Stimulated activated CD4-positive, alpha-beta T cell treated with anti-CD3 and anti-CD28 coated beads, TNF-alpha, amount 100 ng/mL, for 24 hours (primary cell): ENCODE measurements around the gene TGFBR3.

Experiments
- DNase-seq, 3 experiments: peaks; one replicate each; pipeline ENCODE4 v3.0.0-alpha.2; 2020; ENCODE audit warnings: low read depth in 3 of 3

The TGFBR3 gene

DNA sequence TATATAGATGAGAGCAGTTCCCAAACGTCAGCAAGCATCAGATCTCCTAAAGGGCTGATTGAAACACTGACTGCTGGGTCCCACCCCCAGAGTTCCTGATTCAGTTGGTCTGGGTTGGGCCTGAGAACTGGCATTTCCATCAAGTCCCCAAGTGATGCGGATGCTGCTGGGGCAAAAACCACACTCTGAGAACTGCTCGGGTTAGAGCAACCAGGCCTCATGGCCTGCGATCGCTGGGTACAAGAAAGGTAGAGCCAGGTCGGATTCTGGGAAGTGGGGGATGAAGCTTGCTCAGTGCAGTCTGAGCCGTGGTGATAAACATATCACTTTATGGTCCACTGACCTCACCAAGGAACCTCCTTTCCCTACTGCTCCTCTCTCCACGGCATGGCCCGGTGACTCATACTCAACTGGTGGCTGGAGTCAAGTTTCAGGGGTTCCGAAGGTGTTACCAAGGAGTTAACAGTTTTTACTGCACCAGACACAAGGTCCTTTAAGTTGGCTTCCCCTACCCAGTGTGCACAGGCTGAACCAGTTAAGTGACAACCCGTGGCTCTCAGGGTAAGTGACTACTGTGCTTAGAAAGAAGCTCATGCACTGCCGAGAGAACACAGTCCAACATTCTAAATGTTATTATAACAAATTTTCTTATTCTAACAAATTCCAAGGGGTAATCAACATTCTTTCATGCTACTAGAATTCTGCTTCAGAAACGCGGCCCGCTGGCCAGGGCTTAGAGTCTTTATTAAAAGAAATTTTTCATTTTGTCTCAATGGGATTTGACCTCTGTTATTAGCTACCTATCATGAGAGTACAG lies 153.5 kb downstream of the TGFBR3 start:
- DNase-seq = no peak

DNA sequence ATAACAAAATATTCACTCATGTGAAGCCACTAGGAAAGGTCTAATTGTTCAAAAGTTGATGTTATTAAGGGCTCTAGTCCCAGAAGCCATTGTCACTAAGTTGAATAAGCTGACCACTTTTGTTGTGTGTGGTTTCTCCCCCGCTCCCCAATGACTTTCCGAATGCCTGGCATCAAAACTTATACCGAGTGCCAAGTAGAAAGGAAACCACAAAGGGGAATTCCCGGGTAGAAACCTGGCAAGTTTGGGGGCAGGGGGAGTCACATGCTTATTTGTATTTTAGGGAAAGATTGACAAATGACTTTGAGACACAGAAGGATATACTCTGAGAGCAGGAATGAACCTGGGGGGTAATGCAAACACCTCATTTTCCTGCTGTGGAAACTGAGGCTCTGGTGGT lies 154.1 kb downstream of the TGFBR3 start:
- peak; percentile 35 to 60 (median 47) for DNase-seq

DNA sequence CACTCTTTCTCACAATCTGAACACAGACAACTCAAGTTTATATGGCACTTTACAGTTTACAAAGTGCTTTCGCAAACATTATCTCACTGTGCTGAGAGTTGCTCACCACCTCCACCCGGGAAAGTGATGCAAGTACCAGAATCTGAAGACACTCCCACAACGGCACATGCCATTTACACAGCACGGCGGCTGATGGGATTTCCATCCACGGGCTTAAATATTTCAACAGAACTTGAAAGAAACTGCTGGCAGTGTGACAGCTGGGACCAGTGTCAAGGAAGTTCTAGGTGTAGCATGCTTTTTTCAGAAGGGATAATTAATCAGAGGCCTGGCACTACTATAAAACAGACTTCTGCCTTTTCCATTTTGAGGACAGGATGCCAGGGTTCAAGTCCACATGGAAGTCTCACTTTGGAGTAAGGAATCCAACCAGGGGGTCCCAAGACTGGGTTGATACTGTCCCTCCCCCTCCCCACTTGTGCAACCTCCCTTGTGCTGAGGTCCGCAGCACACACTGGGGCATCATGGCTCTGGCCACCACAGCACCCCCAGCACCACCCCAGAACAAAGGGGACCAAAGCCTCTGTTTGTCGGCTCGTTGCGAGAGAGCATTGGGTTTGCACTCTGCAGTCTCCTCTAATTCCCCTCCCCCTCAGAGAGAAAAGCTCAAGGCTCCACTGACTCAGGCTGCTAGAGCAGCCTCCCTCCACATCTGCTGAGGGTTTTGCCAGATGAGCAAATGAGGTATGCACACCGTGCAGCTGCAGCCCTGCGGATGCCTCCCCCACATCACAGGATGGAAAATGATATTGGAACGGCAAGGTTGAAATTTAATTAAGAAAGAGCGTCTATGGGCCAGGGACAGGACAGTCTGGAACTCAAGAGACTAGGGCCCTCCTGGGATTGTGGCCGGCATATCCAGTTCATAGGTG lies 154.9 kb downstream of the TGFBR3 start:
- peak in 1 of 3 experiments; percentile 39 for DNase-seq

DNA sequence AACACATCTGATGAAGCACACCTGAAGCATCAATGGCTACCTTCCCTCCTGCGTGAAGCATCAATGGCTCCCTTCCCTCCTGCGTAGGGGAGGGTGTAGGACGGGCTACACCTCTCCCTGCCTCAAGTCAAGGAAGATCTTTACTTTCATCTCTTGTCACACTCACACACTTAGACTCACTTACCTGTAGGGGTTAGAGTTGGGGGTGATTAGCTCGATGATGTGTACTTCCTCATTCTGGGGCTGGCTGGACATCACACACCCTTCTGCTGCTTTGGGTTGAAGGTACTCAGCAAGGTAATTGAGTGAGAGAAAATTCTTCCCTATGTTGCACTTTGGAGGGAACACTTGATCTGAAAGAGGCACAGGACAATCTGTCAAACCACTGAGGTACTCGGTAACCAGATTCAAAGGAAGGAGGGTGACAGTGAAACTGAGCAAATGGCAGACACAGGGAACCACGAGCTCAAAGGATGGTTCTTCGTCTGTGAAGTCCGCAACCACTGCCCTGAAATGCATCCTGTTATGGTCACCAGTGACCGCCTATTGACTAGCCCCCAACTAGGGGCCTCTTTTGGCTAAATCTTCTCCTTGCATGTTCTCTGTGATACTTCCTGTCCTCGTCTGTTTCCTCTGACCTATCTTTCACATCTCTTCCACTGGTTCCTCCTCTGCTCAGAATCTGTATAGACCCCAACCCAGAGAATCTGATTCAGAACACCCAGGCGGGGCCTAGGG lies 156.2 kb downstream of the TGFBR3 start:
- DNase-seq = no peak

DNA sequence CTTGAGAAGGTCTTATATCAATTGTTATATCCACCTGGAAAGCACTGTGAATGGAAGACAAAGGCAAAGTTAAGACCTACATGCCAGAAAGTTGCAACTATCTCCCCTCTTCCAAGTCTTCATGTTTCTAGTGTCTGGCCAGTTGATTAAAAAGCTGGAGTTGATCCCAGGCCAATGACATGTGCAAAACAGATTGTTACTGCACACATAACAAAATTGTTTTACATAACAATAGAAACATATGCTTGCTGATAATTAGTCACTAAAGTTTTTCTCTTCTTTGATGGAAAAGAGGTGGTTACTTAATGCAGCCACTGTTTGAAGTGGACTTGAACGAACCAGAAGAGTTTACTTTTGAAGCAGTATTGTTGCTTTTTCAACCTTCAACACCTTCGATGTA lies 158.2 kb downstream of the TGFBR3 start:
- no peak for DNase-seq

DNA sequence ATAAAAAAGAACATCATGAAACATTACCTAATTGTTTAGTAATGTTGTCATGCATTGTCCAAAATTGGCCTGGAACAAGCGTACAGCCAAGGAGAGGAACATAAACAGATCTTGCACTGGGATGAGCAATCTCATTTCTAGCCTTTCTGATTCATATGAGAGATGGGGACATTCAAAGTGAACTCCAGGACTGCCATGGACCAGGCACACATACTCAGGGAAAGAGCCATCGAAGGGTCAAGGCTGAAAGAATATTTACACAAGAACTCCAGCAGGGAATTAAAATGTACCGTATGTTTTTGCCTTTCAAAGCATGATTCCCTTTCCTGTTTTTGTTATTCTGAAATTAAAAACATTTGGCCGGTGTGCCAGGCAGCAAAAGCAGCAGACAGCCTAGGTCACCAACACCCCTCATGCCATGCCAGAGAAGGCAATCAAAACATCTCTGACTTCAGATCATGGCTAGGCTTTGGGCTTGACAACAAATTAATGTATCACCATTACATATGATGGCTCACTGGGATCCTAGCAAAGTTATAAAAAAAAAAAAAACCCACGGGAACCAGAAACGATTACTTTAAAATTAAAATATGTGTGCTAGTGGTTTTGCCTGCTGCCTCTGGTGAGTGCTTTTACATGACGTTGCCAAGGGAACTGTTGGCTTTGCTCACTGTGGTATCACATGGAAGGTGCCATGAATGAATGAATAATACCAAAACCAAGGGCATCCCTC lies 159.8 kb downstream of the TGFBR3 start:
- DNase-seq = no peak

DNA sequence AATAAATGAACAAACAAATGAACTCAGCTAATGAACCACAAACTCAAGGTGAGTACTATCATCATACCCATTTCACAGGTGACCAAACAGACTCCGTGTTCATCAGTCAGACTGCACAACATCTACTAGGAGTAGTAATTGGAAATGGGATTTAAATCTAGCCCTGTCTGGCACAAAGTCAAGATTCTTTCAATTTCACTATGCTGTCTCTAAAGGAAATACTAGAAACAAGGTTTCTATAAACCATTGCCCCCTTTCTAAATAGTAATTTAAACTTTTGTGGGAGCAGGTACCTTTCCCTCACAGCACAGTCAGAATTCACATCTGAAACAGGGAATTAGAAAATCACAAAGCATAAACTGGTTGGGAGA lies 160.3 kb downstream of the TGFBR3 start:
- no peak for DNase-seq

DNA sequence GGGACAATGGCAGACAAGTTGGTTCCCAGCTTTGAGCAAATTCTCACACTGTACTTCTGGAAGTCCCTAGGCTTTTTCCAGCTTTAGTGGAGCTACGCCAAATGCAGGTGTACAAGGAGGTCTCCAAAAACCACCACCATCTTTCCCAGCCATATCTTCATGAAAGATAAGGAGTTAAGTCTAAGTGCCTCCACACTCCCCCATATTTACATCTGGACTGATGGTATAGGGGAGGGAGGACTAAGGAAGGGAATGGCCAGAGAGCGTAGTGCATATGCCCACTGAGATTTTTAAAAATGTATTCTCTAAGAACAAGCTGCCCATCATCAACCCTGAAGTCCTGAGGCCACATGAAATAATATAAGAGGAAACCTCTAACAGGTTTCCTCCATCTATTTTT lies 161.3 kb downstream of the TGFBR3 start:
- DNase-seq = no peak

DNA sequence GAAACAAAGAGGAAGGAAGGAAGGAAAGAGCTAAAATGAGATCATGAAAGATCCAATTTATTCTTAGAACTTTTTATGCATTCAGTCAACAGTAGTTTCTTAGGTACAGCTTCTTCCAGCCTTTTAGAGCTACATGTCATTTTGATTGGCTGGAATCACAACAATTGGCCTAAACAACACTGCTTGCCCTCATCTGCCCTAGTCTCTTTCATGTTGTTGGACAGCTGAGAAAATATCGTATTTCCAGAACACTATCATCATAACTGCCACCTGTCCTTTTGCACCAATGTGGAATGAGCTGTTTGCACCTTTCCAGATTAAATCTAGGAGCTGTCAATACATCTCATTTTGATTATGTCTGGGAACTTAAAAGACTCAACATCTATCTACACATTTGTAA lies 161.7 kb downstream of the TGFBR3 start:
- DNase-seq = no peak

DNA sequence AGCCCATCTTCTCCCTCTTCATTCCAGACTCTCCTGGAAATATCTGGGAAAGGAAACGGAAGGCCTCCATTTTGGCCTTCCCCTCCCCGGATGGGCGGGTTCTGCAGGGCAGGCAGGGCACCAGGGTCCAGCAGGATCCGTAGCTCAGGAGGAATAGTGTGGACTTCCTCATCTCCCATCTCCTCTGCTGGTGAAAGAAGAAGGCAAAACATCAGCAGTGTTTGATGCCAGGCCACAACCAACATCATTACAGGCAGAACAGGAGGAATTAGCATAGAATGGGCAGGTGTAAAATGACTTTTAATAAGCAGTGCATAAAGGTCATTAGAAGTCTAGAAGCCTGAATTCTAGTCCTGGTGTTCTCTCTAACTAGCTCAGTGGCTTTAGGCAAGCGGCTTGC lies 165.9 kb downstream of the TGFBR3 start:
- DNase-seq = no peak

DNA sequence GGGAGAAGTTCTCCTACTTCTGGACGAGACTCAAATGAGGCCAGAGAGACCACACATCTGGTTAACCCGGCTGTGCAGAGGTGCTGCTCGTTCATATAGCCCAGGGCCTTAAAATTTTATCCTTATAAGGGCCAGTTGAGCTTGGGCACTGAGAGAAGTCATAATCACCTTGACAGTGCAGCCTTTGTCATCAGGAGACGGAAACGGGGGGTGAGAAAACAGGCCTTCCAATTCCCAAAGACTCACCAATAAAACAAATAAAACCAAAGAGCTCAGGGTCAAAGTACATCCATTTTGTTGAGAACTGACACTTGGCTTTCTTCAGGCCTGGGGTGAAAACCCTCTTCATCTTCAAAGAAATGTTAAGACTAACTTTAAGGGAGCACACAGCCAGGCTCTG lies 167.1 kb downstream of the TGFBR3 start:
- DNase-seq = no peak

DNA sequence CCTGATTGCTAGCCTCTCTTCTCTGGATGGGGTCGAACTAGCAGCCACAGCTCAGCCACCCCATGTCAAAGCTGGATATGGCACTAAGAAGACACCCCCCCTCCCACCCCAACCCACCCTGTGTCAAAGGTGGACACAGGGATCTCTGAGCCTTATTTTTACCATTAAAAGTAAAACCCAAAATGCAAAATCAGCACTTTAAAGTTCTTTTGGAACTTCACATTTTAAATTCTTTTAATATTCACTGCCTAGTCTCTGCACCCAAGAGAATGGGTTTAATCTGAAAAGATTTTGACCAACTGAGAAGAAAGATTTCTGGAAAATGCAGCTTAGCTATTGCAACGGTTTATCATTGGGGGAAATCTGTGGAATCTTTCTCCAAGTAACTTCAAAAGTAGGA lies 167.6 kb downstream of the TGFBR3 start:
- no peak for DNase-seq

DNA sequence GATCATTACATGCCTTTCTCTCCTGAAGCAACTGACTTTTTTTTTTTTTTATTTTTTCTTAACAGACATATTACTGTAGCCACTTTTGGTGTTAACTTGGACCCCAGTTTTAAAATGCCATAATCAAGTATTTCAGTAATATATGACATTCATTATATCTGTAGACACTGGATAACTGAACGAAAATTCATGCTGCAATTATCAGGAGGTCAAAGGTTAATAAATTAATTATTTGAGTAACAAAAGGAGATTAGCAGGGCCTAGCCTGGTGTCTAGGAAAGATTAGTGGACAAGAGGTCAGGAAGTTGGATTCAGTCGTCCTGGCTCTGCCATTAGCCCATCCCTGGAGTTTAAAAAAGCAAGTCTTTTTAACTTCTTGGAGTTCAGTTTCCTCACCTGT lies 168.1 kb downstream of the TGFBR3 start:
- no peak for DNase-seq

DNA sequence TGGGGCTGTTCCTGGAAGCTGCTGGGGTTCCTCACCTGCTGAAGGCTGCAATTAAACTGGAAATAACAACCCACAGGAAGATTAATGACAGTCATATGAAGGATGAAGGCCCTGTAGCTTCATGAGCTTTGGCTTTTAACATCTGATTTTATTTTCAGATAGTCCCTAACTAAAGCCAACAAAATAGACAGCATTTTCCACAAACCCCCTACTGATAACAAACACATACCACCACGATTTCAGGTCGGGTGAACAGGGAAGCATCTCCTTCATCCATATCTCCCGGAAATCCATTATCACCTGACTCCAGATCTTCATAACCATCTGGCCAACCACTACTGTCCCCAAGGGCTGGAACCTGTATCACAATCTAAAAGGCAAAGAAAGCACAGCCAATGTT lies 169.6 kb downstream of the TGFBR3 start:
- no peak for DNase-seq

DNA sequence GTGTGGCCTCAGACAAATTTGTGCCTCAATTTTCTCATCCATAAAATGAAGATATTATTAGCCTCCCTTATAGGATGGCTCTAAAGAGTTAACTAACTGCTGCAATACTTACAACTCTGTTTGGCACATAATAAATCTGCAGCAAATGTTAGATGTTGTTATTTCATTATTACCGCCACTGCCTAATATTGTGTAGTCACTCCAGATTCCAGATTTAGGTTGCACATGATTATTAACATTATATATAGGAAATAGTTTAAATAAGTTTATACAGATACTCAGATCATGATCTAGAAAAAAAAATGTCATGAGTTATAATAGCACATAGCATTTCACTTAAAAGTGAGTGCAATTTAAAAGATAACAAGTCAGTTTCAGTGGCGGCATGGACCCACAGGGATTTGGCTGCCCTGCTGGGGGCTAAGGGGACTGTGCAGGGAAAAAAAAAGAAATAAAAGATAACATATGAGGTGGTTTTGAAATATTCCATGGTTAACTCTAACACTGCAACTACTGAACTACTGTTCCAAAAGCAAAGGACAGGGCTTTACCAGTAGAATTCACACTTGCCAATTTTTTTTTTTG lies 170.4 kb downstream of the TGFBR3 start:
- no peak for DNase-seq

DNA sequence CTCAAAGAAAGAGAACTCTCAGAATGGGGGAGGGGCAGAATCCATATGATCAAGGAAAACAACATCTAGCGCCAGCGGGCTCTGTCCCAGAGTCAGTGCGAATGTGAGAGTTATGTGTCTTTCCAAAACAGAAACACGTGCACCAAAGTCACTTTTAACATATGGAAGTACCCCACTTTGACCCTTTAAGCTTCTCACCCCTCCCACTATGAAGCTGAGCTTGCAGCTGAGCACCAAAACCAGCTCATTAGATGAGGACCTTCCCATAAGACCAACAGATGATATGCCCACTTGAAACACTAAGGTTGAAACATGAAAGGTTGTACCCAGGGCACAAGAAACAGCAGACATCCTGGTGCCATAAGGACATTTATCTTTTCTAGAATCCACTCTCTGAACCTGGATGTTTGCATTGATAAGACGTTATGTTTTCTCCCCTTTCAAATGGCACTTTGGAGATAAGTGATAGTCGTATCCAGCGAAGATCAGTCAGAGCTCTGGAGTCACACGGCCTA lies 171.0 kb downstream of the TGFBR3 start:
- no peak for DNase-seq

DNA sequence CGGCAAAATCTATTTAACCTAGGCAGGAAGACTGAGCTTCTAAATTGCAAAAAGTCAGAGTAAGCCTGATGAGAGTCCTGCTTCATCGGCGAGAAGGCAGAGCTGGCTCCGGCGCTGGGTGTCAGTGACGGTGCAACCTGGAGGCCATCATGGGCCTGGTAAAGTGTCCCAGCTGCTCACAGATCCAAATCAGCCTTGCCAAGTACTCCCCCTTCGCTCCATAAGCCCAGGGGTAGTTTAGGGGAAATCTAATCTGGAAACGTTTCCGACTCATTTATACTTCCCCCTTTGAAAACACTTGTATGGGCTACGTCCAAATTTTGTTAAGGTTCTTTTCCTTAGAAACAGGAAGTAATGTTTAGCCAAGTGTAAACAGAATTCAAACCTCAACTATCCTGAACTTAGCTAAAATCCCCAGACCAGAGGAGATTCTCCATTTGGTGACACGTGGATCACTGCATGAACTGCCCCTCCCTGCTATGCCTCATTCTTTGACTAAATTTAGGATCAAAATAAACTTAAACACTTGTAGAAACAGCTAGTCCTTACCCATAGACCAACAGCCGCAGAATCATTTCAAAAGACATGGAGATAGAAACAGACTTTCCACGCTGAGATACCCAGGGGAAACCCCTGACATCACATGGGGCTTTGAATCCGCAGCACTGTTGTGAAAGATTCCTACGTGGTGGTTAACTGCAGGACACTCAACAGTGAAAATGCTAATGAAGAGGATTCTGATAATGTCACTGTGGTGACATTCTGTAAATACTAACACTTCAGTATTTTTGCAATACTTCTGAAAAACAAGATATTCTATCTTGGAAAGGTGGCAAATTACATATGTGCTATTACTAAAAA lies 172.7 kb downstream of the TGFBR3 start:
- DNase-seq = peak in 2 of 3 experiments; percentile 33 to 36

DNA sequence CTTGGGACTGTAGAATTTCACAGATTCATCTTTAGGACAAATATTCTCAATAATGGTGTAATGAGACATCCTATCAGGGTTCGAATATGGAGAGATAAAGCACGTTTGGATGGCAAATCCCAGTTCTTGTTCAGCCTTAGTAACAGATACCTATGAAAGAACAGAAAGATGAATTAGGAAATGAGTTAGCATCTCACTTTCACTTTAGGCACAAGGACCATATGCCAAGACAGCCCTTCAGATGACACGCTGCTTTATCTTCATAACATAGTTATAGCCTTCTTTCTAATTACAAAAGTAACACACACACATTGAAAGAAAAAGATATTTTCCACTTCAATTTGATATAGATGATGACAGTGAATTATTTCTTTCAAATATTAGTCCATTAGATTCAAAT lies 173.6 kb downstream of the TGFBR3 start:
- no peak for DNase-seq

DNA sequence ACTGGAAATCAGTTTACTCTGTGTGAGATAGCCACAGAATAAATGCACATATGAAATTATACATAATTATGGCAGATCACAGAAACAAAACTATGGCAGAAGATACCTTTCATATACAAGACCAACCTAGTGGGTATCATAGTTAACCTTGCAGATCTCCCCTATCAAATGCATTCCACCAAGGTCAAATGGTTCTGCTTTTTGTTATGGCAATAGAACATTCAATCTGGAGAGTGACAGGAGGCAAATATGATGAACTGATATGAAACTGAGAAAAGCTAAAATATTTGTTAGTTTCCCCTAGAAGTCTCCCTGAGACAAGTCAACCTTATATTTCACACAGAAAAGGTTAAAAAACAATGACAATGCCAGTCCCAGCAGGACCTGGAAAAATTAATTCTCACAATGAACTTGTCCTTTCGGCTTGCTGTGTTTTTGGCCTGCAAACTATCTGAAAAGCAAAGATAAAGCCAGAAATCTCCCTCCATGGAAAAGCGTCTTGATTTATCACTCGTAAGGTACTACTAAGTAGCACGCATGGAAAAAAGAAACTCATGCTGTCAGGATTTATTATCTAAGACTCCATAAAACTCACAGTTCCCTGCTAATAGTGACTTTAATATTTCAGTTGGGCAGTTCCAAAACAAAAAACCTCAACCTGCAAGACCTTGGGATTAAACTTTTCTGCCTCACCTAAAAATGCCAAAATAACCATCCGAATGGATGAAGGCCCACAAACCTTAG lies 174.3 kb downstream of the TGFBR3 start:
- no peak for DNase-seq
